SK-N-SH treated with all-trans-retinoic acid at 6 μM for 48 hours (cell line): ENCODE results near the gene PRKG1.

Source experiments
- ARNTL ChIP-seq: fragments of 450-650 bp; formaldehyde crosslinking; IDR thresholded peaks from 2 replicates; pipeline ENCODE4 v1.5.0; 2020; ENCODE audit warnings: low read depth, mild to moderate bottlenecking, moderate library complexity, borderline replicate concordance
- GLIS3 ChIP-seq: fragments of 250-450 bp; sonication (Bioruptor Pico); IDR thresholded peaks from 2 replicates; pipeline ENCODE4 v1.5.0; 2020; ENCODE audit warnings: mild to moderate bottlenecking, moderate library complexity
- RARB ChIP-seq: fragments of 250-450 bp; sonication (Bioruptor Pico); IDR thresholded peaks from 2 replicates; pipeline ENCODE4 v1.8.0; 2021; ENCODE audit warnings: mild to moderate bottlenecking, moderate library complexity
- SNAI2 ChIP-seq: fragments of 250-450 bp; sonication (Bioruptor Pico); IDR thresholded peaks from 2 replicates; pipeline ENCODE4 v1.5.0; 2020; ENCODE audit warnings: mild to moderate bottlenecking, moderate library complexity
- TOX ChIP-seq: fragments of 250-450 bp; sonication (Bioruptor Pico); IDR thresholded peaks from 2 replicates; pipeline ENCODE4 v1.8.0; 2021; ENCODE audit warnings: mild to moderate bottlenecking, moderate library complexity, borderline replicate concordance
- ZC3H10 ChIP-seq: fragments of 250-450 bp; sonication (Bioruptor Pico); IDR thresholded peaks from 2 replicates; pipeline ENCODE4 v1.5.1; 2021; ENCODE audit warnings: mild to moderate bottlenecking, moderate library complexity
- TF ChIP-seq, protein P1 (sequence below): fragments of 250-450 bp; sonication (Bioruptor Pico); IDR thresholded peaks from 2 replicates; pipeline ENCODE4 v1.8.0; 2021; ENCODE audit warnings: low read depth, mild to moderate bottlenecking, moderate library complexity, borderline replicate concordance

- no peak for TF ChIP-seq SNAI2
- TF ChIP-seq ARNTL (CRISPR knock-in tag) = no peak
- TF ChIP-seq ZC3H10 = no peak
- TF ChIP-seq RARB (CRISPR knock-in tag) = no peak
- TF ChIP-seq GLIS3 (CRISPR knock-in tag) = no peak
- TF ChIP-seq TOX (CRISPR knock-in tag) = no peak
- TF ChIP-seq, protein P1, sequence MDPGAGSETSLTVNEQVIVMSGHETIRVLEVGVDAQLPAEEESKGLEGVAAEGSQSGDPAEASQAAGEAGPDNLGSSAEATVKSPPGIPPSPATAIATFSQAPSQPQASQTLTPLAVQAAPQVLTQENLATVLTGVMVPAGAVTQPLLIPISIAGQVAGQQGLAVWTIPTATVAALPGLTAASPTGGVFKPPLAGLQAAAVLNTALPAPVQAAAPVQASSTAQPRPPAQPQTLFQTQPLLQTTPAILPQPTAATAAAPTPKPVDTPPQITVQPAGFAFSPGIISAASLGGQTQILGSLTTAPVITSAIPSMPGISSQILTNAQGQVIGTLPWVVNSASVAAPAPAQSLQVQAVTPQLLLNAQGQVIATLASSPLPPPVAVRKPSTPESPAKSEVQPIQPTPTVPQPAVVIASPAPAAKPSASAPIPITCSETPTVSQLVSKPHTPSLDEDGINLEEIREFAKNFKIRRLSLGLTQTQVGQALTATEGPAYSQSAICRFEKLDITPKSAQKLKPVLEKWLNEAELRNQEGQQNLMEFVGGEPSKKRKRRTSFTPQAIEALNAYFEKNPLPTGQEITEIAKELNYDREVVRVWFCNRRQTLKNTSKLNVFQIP = no peak
Measured at GRCh38 chr10:51770709-51771108, 696.4 kb downstream of the PRKG1 start.
